Measurements from ENCODE around the gene SLC26A2.

DNA sequence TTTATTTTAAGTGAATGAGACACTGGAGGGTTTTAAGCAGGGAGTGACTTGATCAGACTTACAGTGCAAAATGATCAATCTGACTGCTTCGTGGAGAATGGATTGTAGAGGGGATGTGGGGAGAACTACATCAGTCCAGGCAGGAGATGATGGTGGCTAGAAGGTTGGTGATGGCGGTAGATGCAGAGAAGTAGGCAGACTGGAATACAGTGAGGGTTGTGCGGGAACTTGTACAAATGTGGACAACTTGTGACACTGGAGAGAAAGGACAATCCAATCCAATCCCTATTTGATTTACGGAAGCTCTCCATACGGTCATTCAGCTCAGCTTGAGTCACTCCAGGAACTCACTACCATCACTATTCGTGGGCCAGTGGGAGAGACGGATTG lies 39.3 kb downstream of the SLC26A2 start:
- TF ChIP-seq EZH2phosphoT487 (IDR thresholded peaks at IDR 0.05; ENCODE audit: insufficient read depth, low read depth) (no peak), EZH2 (IDR thresholded peaks at IDR 0.05; ENCODE audit: insufficient read depth, poor library complexity, severe bottlenecking) (no peak)

Measured in GM23248 (cell line).